ENCODE data around the gene BANP. TPM values are rescaled to one million over a fixed set of nuclear protein-coding genes. Genes with fewer than 3 reads are reported as not detected.

BANP gene
- total and polyA plus RNA-seq, 2 experiments from 2014 or later: 22.8 to 23.8 TPM

GRCh38 chr16:88010968-88011483, 59.8 kb downstream of the BANP start:
- Histone ChIP-seq H3K9me3 (ENCODE audit: low read depth) (no peaks in the 10 kb centered on the region), H3K27me3 (no peaks in the 10 kb centered on the region), H3K27ac (no peak overlapping the region), H3K4me2 (no peak overlapping the region), H2AFZ (no peak overlapping the region), H3K4me3 (no peak overlapping the region), H3K79me2 (peaks cover 2% of the 10 kb centered on the region), H3K9me2 (replicated peaks; ENCODE audit: insufficient read depth) (no peaks in the 10 kb centered on the region), H3K36me3 (replicated peaks; ENCODE audit: insufficient read depth, low read depth) (no peaks in the 10 kb centered on the region), H3K4me1 (ENCODE audit: insufficient read depth) (peaks cover 9% of the 10 kb centered on the region), H4K20me1 (ENCODE audit: insufficient read depth, poor library complexity, severe bottlenecking) (no peaks in the 10 kb centered on the region)
- no peak for DNase-seq (ENCODE audit: low spot score)
- 95% methylated on average over 17 of the region's 19 CpGs for WGBS (ENCODE audit: low lambda C conversion rate, missing lambda C conversion rate)
- TF ChIP-seq EZH2 (IDR thresholded peaks at IDR 0.05; ENCODE audit: borderline replicate concordance): no peak
- TF ChIP-seq, protein P1, sequence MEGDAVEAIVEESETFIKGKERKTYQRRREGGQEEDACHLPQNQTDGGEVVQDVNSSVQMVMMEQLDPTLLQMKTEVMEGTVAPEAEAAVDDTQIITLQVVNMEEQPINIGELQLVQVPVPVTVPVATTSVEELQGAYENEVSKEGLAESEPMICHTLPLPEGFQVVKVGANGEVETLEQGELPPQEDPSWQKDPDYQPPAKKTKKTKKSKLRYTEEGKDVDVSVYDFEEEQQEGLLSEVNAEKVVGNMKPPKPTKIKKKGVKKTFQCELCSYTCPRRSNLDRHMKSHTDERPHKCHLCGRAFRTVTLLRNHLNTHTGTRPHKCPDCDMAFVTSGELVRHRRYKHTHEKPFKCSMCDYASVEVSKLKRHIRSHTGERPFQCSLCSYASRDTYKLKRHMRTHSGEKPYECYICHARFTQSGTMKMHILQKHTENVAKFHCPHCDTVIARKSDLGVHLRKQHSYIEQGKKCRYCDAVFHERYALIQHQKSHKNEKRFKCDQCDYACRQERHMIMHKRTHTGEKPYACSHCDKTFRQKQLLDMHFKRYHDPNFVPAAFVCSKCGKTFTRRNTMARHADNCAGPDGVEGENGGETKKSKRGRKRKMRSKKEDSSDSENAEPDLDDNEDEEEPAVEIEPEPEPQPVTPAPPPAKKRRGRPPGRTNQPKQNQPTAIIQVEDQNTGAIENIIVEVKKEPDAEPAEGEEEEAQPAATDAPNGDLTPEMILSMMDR (IDR thresholded peaks at IDR 0.05; ENCODE audit: poor library complexity): no peak
- TF ChIP-seq EZH2phosphoT487 (IDR thresholded peaks at IDR 0.05; ENCODE audit: low read depth, severe bottlenecking, unreplicated experiment): no peak

DNA sequence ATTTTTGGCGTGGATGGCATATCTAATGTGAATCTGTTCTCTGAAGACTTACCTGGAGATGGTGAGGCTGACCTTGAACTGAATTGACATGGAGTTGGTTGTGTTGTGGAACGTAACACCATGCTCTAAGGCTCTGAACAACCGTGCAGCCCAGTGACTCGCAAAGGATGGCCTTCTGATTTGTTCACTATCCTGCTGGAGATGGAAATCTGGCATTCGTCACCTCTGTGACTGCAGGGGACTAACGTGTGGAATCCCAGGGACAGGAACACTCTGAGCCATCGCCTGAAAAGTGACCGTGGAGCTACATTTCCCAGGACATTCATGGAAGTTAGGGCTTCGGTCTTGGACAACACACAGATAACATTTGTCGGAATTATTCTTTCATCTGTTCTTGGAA, 61.1 kb downstream of the BANP start:
- Histone ChIP-seq H3K27me3 (no peaks in the 10 kb centered on the region), H3K4me1 (ENCODE audit: insufficient read depth) (peaks cover 9% of the 10 kb centered on the region), H2AFZ (no peak overlapping the region), H3K9me2 (replicated peaks; ENCODE audit: insufficient read depth) (no peaks in the 10 kb centered on the region), H3K36me3 (replicated peaks; ENCODE audit: insufficient read depth, low read depth) (no peaks in the 10 kb centered on the region), H3K9me3 (ENCODE audit: low read depth) (no peaks in the 10 kb centered on the region), H3K4me2 (no peak overlapping the region), H3K79me2 (peaks cover 2% of the 10 kb centered on the region), H3K27ac (no peak overlapping the region), H3K4me3 (no peak overlapping the region), H4K20me1 (ENCODE audit: insufficient read depth, poor library complexity, severe bottlenecking) (no peaks in the 10 kb centered on the region)
- DNase-seq (ENCODE audit: low spot score): no peak
- TF ChIP-seq, protein P1 (IDR thresholded peaks at IDR 0.05; ENCODE audit: poor library complexity): no peak
- TF ChIP-seq EZH2 (IDR thresholded peaks at IDR 0.05; ENCODE audit: borderline replicate concordance) (no peak), EZH2phosphoT487 (IDR thresholded peaks at IDR 0.05; ENCODE audit: low read depth, severe bottlenecking, unreplicated experiment) (no peak)
- WGBS (ENCODE audit: low lambda C conversion rate, missing lambda C conversion rate): 87% methylated on average over 10 of the region's 10 CpGs

DNA sequence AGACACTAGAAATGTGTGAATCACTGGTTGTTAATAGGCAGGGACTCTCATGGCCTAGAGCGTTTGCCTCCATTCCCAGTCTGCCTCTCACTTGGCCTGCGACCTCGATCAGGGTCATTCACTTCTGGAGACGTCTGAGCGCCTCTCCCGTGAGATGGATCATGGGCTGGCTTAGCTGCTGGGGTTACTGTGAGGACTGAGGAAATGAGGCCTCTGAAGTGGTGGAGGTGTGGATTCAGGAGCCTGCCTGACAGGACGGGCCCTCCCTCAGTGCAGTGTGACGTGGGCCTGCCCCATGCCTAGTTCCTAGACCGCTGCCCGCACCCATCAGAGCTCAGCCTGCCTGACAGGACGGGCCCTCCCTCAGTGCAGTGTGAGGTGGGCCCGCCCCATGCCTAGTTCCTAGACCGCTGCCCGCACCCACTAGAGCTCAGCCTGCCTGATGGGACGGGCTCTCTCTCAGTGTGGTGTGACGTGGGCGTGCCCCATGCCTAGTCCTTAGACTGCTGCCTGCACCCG, 61.9 kb downstream of the BANP start:
- H3K79me2 ChIP-seq: peaks cover 2% of the 10 kb centered on the region
- no peak overlapping the region for H3K4me3 ChIP-seq
- H2AFZ ChIP-seq: no peak overlapping the region
- DNase-seq (ENCODE audit: low spot score): no peak
- no peak for TF ChIP-seq EZH2phosphoT487 (IDR thresholded peaks at IDR 0.05; ENCODE audit: low read depth, severe bottlenecking, unreplicated experiment)
- TF ChIP-seq, protein P1 (IDR thresholded peaks at IDR 0.05; ENCODE audit: poor library complexity): no peak
- no peak for TF ChIP-seq EZH2 (IDR thresholded peaks at IDR 0.05; ENCODE audit: borderline replicate concordance)
- H4K20me1 ChIP-seq (ENCODE audit: insufficient read depth, poor library complexity, severe bottlenecking): no peaks in the 10 kb centered on the region
- peaks cover 9% of the 10 kb centered on the region for H3K4me1 ChIP-seq (ENCODE audit: insufficient read depth)
- H3K9me3 ChIP-seq (ENCODE audit: low read depth): no peaks in the 10 kb centered on the region
- peak overlapping the region; percentile 72 for H3K27ac ChIP-seq
- no peaks in the 10 kb centered on the region for H3K36me3 ChIP-seq (replicated peaks; ENCODE audit: insufficient read depth, low read depth)
- WGBS (ENCODE audit: low lambda C conversion rate, missing lambda C conversion rate): 87% methylated on average over 18 of the region's 18 CpGs
- no peaks in the 10 kb centered on the region for H3K27me3 ChIP-seq
- no peaks in the 10 kb centered on the region for H3K9me2 ChIP-seq (replicated peaks; ENCODE audit: insufficient read depth)
- H3K4me2 ChIP-seq: no peak overlapping the region
